ENCODE results near the gene SLC38A4. TPM values are rescaled to one million over a fixed set of nuclear protein-coding genes. Genes with fewer than 3 reads are reported as not detected.

The SLC38A4 gene
- total RNA-seq, 1 experiment from 2014 or later: 1.5 TPM

DNA sequence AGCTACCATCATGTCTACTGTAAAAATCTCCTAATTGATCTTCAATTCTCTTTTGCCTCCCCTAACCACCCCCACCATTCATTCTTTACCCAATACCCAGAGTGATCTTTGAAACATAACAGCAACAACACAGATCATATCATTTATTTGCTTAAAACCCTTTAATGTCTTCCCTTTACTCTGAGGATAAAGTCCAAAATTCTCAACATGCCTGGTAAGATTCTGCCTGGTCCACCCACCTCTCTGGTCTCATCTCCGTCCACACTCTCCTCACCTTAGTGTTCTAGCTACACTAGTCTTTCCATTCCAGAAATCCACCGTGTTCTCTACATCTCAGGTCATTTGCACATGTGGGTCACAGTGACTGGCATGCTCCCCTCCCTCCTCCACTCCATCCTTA is 27.7 kb downstream of the SLC38A4 start:
- Mint-ChIP-seq H3K27ac (ENCODE audit: unreplicated experiment) (no peak overlapping the region), H3K36me3 (ENCODE audit: insufficient read depth, unreplicated experiment) (no peaks in the 10 kb centered on the region), H3K4me3 (ENCODE audit: low read depth, unreplicated experiment) (no peak overlapping the region), H3K9me3 (ENCODE audit: low read depth, unreplicated experiment) (no peaks in the 10 kb centered on the region), H3K27me3 (ENCODE audit: unreplicated experiment) (no peaks in the 10 kb centered on the region), H3K4me1 (ENCODE audit: low read depth, unreplicated experiment) (no peaks in the 10 kb centered on the region)
- no peak for DNase-seq
- intact Hi-C loops (cut with micrococcal nuclease; ENCODE audit: unreplicated experiment): no loop called here
- BruUV-seq (replicated peaks): no TSS peak
- CTCF ChIA-PET: no interaction called here
- no peak for TF ChIP-seq CTCF (IDR thresholded peaks at IDR 0.05; ENCODE audit: unreplicated experiment)

DNA sequence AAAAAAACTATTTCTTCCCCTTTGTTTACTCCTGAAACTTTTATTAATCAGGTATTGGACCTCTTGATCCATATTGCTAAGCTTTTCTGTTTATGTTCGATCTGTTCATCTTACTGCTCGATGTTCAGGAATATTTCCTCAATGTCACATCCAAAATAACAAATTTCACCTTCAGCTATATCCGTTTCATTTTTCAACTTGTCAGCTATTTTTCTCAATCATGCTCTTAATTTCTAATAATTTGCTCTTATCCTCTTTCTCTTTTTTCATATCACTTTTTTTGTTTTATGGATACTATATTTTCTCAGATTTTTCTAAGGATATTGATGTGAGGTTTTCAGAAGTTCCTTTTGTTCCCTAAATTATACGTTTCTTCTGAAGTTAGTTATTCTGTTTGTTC is 29.8 kb downstream of the SLC38A4 start:
- TF ChIP-seq CTCF (IDR thresholded peaks at IDR 0.05; ENCODE audit: unreplicated experiment): no peak
- Mint-ChIP-seq H3K9me3 (ENCODE audit: low read depth, unreplicated experiment) (no peaks in the 10 kb centered on the region), H3K4me1 (ENCODE audit: low read depth, unreplicated experiment) (no peaks in the 10 kb centered on the region), H3K27me3 (ENCODE audit: unreplicated experiment) (no peaks in the 10 kb centered on the region), H3K4me3 (ENCODE audit: low read depth, unreplicated experiment) (no peak overlapping the region), H3K36me3 (ENCODE audit: insufficient read depth, unreplicated experiment) (no peaks in the 10 kb centered on the region), H3K27ac (ENCODE audit: unreplicated experiment) (no peak overlapping the region)
- no peak for DNase-seq
- intact Hi-C loops (cut with micrococcal nuclease; ENCODE audit: unreplicated experiment): no loop called here
- no TSS peak for BruUV-seq (replicated peaks)
- CTCF ChIA-PET: no interaction called here

DNA sequence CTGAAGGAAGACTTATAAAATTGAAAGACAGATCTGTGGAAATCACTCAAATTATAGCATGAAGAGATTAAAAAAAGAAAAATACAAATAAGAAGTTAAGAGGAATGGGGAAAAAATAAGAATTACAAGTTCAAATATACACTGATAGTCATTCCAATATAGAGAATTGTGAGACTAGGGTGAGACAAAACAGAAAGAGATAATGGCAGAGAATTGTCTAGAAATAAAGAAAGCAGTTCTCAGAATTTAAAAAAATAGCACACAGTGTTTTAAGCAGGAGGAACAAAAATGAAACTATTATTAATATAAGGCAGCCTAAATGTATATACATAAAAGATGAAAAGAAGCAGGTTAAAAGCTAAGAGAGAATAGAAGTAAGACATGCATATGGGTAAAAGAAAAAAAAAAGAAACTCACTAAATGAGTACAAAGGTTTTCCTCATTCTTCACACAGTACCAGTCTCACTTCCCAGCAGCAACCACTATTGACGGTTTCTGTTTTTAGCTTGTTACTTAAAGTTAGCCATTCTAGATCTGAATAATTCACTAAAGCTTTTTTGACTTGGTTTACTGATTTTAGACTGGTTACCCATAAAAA is 31.1 kb downstream of the SLC38A4 start:
- Mint-ChIP-seq H3K27me3 (ENCODE audit: unreplicated experiment) (no peaks in the 10 kb centered on the region), H3K4me1 (ENCODE audit: low read depth, unreplicated experiment) (no peaks in the 10 kb centered on the region), H3K9me3 (ENCODE audit: low read depth, unreplicated experiment) (no peaks in the 10 kb centered on the region), H3K27ac (ENCODE audit: unreplicated experiment) (no peak overlapping the region), H3K4me3 (ENCODE audit: low read depth, unreplicated experiment) (no peak overlapping the region), H3K36me3 (ENCODE audit: insufficient read depth, unreplicated experiment) (no peaks in the 10 kb centered on the region)
- CTCF ChIA-PET: no interaction called here
- intact Hi-C loops (cut with micrococcal nuclease; ENCODE audit: unreplicated experiment): no loop called here
- TF ChIP-seq CTCF (IDR thresholded peaks at IDR 0.05; ENCODE audit: unreplicated experiment): no peak
- no TSS peak for BruUV-seq (replicated peaks)
- no peak for DNase-seq

DNA sequence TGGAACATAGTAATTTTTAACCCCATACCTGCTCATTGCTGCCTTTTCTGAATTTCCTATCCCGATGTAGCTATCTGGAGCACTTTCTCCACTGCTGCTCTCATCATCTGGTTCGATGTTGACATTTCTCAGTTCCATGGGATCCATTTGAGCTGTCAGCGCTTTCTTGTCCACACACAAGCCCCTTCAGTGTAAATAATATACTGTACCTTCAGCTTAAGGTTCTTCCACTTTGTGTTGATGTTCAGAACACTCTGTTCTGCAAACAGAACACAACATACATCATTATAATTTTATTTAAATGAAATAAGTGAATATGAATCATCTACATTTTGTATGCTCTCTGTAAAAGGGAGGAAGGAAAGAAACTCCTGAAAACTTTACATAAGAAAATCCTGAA is 32.9 kb downstream of the SLC38A4 start:
- no peaks in the 10 kb centered on the region for H3K27me3 Mint-ChIP-seq (ENCODE audit: unreplicated experiment)
- H3K4me3 Mint-ChIP-seq (ENCODE audit: low read depth, unreplicated experiment): no peak overlapping the region
- CTCF ChIA-PET: no interaction called here
- no peaks in the 10 kb centered on the region for H3K4me1 Mint-ChIP-seq (ENCODE audit: low read depth, unreplicated experiment)
- no peak for DNase-seq
- intact Hi-C loops (cut with micrococcal nuclease; ENCODE audit: unreplicated experiment): no loop called here
- TF ChIP-seq CTCF (IDR thresholded peaks at IDR 0.05; ENCODE audit: unreplicated experiment): no peak
- H3K36me3 Mint-ChIP-seq (ENCODE audit: insufficient read depth, unreplicated experiment): no peaks in the 10 kb centered on the region
- H3K9me3 Mint-ChIP-seq (ENCODE audit: low read depth, unreplicated experiment): no peaks in the 10 kb centered on the region
- no peak overlapping the region for H3K27ac Mint-ChIP-seq (ENCODE audit: unreplicated experiment)
- BruUV-seq (replicated peaks): no TSS peak
